ENCODE measurements around the gene RPL36.

Gene RPL36

GRCh38 chr19:5666921-5667610 is 23.0 kb upstream of the RPL36 start:
- Histone ChIP-seq H3K9me3 (no peaks in the 10 kb centered on the region), H3K27ac (no peak overlapping the region), H3K4me1 (no peaks in the 10 kb centered on the region), H3K4me3 (no peak overlapping the region), H3K27me3 (no peaks in the 10 kb centered on the region), H3K36me3 (peaks cover 74 to 89% (median 77%) of the 10 kb centered on the region in 3 donors)
- intact Hi-C loops (cut with DNase I; ENCODE audit: low total_unique reads) = no loop called here
- no peak for TF ChIP-seq CTCF (IDR thresholded peaks at IDR 0.05)
- no peak for DNase-seq

GRCh38 chr19:5667751-5668271 is 22.3 kb upstream of the RPL36 start:
- Histone ChIP-seq H3K9me3 (no peaks in the 10 kb centered on the region), H3K36me3 (peaks cover 67 to 87% (median 70%) of the 10 kb centered on the region in 3 donors), H3K4me3 (no peak overlapping the region), H3K27me3 (no peaks in the 10 kb centered on the region), H3K27ac (no peak overlapping the region), H3K4me1 (no peaks in the 10 kb centered on the region)
- intact Hi-C loops (cut with DNase I; ENCODE audit: low total_unique reads) = no loop called here
- DNase-seq = no peak
- no peak for TF ChIP-seq CTCF (IDR thresholded peaks at IDR 0.05)

- H3K27ac ChIP-seq = no peak overlapping the region
- intact Hi-C loops (cut with DNase I; ENCODE audit: low total_unique reads) = no loop called here
- H3K27me3 ChIP-seq = no peaks in the 10 kb centered on the region
- TF ChIP-seq CTCF (IDR thresholded peaks at IDR 0.05) = no peak
- H3K36me3 ChIP-seq = peaks cover 53 to 73% (median 56%) of the 10 kb centered on the region in 3 donors
- no peaks in the 10 kb centered on the region for H3K4me1 ChIP-seq
- H3K9me3 ChIP-seq = no peaks in the 10 kb centered on the region
- DNase-seq = no peak
- H3K4me3 ChIP-seq = no peak overlapping the region
Observed at GRCh38 chr19:5669212-5669611, 20.9 kb upstream of the RPL36 start.

GRCh38 chr19:5671600-5671999 is 18.5 kb upstream of the RPL36 start:
- H3K9me3 ChIP-seq = no peaks in the 10 kb centered on the region
- DNase-seq = no peak
- H3K27me3 ChIP-seq = no peaks in the 10 kb centered on the region
- intact Hi-C loops (cut with DNase I; ENCODE audit: low total_unique reads) = no loop called here
- no peak for TF ChIP-seq CTCF (IDR thresholded peaks at IDR 0.05)
- peaks cover 29 to 49% (median 32%) of the 10 kb centered on the region in 3 donors for H3K36me3 ChIP-seq
- H3K4me3 ChIP-seq = no peak overlapping the region
- no peaks in the 10 kb centered on the region for H3K4me1 ChIP-seq
- H3K27ac ChIP-seq = no peak overlapping the region

GRCh38 chr19:5672708-5673459 is 17.2 kb upstream of the RPL36 start:
- no peak overlapping the region for H3K4me3 ChIP-seq
- intact Hi-C loops (cut with DNase I; ENCODE audit: low total_unique reads) = no loop called here
- peaks cover 16 to 41% (median 19%) of the 10 kb centered on the region in 3 donors for H3K36me3 ChIP-seq
- DNase-seq = no peak
- no peak overlapping the region for H3K27ac ChIP-seq
- no peaks in the 10 kb centered on the region for H3K9me3 ChIP-seq
- no peaks in the 10 kb centered on the region for H3K4me1 ChIP-seq
- no peaks in the 10 kb centered on the region for H3K27me3 ChIP-seq
- TF ChIP-seq CTCF (IDR thresholded peaks at IDR 0.05) = no peak
